PC-3 (cell line): Measurements from ENCODE around the gene MYOZ1.

Source experiments
- EZH2 ChIP-seq: fragments of 300-600 bp; sonication (generic); IDR thresholded peaks from one replicate; pipeline ENCODE4 v1.6.1; 2017; ENCODE audit warnings: antibody characterized with exemption, mild to moderate bottlenecking, low read length; ENCODE audit not compliant: unreplicated experiment
- TF ChIP-seq, protein P1 (sequence below): fragments of 300-600 bp; sonication (generic); conservative IDR thresholded peaks from 2 replicates; pipeline ENCODE4 v1.5.1; 2017; ENCODE audit warnings: antibody characterized with exemption, low read depth, mild to moderate bottlenecking, low read length

GRCh38 chr10:73629165-73629564 is 12.1 kb downstream of the MYOZ1 start:
- TF ChIP-seq EZH2: no peak
- TF ChIP-seq, protein P1, sequence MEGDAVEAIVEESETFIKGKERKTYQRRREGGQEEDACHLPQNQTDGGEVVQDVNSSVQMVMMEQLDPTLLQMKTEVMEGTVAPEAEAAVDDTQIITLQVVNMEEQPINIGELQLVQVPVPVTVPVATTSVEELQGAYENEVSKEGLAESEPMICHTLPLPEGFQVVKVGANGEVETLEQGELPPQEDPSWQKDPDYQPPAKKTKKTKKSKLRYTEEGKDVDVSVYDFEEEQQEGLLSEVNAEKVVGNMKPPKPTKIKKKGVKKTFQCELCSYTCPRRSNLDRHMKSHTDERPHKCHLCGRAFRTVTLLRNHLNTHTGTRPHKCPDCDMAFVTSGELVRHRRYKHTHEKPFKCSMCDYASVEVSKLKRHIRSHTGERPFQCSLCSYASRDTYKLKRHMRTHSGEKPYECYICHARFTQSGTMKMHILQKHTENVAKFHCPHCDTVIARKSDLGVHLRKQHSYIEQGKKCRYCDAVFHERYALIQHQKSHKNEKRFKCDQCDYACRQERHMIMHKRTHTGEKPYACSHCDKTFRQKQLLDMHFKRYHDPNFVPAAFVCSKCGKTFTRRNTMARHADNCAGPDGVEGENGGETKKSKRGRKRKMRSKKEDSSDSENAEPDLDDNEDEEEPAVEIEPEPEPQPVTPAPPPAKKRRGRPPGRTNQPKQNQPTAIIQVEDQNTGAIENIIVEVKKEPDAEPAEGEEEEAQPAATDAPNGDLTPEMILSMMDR: no peak
